GM19438 (cell line): ENCODE data around the gene C16orf74.

Experiments used
- ATAC-seq: cut with Tn5 transposase; IDR thresholded peaks from one replicate; pipeline ENCODE4 v1.9.1; 2021; ENCODE audit warnings: low read depth; ENCODE audit not compliant: unreplicated experiment

The C16orf74 gene

DNA sequence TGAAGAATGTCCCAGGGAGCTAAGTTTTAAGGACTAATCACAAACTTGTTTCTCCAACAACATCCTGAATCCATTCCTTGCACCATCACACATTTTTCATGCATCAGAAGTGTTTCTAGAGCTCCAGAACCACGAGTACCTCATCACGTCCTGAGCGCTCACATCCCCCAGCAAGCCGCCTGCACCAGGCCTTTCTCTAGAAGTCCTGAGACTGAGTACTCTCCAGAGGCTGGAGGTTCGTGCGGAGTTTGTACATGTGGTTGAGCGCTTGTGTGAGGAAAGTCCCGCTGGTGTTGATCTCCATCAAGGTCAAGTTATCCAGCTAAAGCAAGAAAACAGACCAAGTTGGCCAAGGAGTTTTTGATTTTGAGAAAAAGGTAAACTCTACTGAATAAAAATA lies 72.9 kb downstream of the C16orf74 start:
- ATAC-seq: no peak

DNA sequence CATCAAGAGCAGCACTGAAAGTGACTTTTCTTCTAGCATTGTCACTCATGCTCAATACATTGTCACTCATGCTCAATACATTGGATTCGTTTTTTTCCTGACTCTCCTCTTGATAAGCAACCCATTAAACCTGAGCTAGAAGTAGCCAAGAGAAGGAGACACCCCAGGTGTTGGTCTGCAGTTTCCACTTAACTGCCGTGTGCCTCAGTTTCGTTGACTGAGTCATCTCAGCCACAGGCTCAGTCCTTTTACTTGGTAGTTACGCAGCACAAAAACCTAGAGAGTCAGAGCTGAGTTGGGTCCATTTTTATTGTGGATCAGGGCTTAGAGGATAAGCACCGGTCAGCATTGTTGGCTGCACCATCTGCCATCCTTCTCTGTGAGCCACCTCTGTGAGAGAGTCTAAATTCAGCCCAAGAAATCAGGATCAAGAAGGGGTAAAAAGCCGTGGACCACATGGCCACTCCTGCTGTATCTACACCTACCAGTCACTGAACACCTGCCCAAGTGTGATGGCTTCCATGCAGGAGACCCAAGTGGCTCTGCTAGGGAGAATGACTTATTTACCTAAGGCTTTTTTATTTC lies 73.4 kb downstream of the C16orf74 start:
- ATAC-seq: no peak

DNA sequence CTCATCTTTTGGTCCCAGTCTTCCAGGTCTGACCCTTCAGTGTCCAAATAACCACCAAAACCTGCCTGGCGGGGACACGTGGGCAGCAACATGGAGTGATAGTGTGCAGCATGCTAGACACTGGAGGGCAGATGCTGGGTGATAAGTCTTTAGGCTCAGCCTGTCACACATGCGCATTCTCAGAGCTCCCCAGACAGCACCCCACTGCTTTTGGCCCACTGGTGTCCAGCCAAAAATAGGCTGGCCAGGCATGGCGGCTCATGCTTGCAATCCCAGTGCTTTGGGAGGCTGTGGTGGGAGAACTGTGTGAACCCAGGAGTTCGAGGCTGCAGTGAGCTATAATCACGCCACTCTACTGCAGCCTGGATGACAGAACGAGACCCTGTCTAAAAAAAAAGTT lies 74.4 kb downstream of the C16orf74 start:
- no peak for ATAC-seq

DNA sequence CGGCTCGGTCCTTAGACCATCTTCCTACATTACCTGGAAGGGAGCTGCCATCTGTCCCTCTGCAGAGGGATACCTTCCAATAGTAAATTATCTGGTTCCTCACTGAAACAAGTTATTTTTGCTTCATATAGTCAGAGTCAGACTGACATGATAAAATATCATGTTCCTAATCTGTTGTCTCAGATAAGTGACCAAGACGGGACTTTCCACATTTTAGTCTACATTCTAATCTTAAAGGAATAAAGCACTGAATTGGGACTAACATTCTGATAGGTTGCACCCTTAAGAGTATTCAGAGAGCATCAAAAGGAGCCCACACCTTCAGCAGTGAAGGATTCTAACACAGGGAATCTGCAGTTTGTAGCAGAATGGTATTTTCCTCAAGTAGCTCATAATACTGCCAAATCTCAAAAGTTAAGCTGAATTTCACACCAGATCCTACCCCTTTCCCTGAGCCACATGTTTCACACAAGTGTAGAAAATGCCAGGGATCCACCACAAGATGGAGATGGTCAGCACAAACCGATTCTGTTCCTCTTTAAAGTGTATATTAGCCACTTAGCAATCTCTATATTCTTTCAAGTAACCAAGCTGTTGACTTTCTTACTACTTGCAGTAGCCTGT lies 75.5 kb downstream of the C16orf74 start:
- ATAC-seq: no peak

DNA sequence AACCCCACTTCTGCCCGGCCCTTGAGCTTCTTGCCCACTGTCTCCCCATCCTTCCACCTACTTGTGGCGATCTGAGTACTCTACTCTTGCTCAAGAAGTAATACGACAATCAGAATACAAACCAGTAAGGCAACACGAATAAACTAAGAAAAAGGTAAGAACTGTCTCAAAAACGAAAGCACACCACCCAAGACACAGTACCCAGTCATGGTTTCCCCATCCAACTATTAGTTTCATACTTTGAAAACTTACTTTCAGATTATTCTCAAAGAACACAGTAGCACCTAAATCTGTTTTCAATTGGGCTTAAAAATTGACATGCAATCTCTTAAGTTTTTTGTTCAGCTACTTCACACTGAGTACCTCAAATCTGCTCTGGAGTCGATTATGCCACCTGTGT lies 76.1 kb downstream of the C16orf74 start:
- ATAC-seq: no peak

DNA sequence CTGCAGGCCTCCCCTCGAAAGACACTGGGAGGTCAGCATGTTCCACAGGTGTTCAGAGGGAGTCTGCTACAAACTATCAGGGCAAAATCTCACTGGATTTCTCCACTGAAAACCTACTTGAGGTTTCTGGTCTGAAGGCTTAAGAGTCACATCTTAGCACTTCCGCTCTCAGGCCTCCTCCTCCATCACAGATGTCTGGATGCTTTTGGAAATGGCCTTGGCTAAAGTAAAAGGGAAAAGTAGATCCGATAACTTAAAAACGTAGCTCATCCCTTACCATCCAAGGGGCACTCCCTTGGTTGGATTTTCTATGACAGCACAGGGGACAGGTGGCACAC lies 76.5 kb downstream of the C16orf74 start:
- no peak for ATAC-seq

DNA sequence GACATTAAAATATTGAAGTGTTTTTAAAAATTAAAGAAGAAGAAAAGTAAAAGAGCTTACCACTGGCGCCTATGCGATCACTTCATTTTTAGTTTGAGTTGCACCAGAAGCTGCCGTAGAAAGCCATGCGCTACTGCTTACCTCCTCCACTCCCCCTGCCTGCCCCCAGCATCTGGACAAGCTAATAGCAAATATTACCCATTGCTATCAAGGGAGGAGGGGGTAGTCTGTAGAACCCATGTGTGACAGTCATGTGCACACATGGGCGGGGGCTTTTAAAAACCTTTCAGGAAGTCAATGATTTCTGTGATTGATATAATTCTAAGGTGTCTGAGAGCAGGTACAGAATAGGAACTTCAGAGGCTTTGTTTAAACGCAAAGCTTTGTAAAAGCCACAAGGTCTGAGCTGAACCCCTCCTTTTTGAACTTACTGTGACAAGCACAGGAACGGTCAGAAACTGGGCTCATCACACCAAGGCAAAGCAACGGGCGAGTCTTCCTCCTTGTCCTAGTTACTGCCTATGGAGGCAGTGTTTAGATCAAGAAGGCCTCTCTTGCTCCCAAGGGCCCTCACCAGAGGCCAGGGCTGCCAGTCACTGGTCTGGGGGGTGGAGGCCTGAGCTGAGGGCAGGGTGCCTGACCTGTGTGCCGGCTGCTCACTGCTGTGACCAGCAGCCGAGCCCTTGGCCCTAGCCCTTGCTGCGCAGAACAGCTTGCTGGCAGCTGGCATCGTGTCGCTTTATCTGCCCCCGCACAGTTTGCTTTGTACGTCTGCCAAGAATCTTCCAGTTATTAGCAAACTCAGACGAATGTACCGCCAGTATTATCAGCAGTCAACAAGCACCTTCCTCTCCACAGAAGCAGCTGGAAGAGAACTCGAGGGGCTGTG lies 77.1 kb downstream of the C16orf74 start:
- no peak for ATAC-seq

DNA sequence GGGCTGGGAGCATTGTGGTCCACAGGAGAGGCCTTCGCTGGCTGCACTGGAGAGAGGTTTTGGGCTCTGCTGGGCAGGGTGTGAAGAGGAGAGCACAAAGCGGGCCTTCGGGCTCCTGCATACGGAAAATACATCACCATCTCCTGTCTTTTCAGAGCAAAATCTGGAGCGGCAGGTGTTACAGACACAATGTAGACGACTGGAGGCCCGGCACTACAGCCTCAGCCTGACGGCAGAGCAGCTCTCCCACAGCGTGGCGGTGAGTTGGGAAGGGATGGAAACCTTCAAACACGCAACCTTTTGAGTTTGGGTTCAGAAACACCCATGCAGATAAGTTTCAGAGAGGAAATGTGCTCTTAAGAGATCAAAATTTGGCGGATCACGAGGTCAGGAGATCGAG lies 80.1 kb downstream of the C16orf74 start:
- ATAC-seq: no peak

DNA sequence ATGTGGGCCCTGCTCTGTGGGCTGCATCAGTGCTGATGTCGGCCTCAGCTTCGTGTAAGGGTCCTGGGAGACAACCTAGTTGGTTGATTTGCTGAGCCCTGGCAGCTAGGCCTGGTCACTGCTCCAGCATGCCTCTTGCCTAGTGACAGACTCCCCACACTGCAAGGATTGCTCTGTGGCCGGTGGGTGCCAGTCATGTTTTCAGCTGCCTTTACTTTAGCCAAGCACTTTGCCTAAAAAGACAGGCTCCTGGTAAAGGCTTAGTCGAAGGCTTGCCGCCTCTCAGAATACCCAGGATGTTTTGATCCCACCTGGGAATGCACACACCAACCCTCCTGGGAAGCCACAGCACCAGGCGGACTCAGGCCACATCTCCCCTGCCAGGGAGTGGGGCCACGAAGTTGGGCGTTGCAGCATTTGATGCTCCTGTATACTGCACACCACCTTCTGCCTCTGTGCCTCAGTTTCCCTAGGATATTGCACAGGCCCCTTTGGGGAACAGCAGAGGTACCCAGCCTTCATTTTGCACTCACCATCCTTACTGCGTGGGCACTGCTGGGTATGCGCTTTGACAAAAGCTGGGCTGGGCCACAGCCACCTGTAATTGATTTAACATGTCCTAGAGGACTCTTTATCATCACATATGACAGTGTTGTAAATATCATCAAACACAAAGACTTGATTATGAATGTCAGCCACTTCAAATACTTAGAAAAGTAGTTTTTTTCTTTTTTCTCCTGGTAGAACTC lies 82.0 kb downstream of the C16orf74 start:
- ATAC-seq: no peak

DNA sequence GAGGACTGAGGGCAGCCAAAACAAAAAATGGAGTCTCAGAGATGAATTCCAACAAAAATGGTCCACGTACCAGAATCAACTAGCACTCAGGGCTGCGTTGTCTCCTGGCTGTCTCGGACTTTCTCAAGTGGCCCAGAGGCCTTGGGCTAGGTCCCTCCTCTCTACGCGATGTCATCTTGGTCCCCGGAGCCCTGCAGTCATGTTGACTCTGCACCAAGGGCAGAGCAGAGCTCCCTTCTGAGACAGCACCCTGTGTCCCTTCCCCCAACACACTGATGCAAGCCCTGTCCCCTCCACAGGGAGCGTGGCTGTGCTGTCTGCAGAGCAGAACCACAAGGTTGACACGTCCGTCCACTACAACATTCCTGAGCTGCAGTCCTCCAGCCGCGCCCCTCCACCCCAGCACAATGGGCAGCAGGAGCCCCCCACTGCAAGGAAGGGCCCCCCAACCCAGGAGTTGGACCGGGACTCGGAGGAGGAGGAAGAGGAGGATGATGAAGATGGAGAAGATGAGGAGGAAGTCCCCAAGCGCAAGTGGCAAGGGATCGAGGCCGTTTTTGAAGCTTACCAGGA lies 83.0 kb downstream of the C16orf74 start:
- ATAC-seq: no peak

DNA sequence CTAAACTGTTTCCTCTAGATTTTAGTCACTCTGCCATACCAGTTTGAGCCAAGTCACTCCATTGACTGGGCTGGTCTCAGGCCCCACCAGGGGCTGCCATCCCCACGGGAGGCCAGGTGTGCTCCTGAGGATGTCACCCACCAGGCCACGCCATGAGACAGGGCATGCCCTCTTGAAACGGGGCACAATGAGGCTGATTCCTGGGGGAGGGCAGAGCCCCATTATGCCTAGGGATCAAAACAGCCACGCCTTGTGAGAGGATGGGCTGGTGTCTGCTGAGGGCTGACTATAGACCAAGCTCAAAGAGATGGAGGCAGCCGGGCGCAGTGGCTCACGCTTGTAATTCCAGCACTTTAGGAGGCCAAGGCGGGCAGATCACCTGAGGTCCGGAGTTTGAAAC lies 83.6 kb downstream of the C16orf74 start:
- ATAC-seq: no peak

DNA sequence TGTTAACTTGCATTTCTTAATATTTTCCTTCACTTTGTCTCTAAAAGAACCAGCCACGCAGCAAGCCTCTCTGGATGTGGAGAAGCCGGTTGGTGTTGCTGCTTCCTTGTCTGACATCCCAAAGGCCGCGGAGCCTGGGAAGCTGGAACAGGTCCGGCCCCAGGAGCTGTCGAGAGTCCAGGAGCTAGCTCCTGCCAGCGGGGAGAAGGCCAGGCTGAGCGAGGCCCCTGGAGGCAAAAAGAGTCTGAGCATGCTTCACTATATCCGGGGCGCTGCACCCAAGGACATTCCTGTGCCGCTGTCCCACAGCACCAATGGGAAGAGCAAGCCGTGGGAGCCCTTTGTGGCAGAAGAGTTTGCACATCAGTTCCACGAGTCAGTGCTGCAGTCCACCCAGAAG lies 85.0 kb downstream of the C16orf74 start:
- no peak for ATAC-seq

DNA sequence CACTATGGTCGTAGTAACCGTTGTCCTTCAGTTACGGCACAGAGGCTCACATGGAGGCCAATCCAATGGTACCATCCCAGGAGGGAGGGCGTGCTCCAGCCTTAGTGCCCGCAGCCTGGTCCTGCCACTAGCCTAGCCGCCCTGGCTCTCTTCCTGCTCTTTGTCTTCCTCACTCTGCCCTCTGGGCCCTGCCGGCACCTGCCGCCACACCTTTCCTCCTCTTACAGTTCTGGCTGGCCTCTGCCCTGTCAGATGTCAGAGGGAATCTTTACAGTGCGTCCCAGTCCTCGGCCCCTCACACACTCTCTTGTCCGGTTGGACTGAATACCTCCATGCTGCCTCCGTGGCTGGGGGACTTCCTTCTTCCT lies 85.5 kb downstream of the C16orf74 start:
- no peak for ATAC-seq

DNA sequence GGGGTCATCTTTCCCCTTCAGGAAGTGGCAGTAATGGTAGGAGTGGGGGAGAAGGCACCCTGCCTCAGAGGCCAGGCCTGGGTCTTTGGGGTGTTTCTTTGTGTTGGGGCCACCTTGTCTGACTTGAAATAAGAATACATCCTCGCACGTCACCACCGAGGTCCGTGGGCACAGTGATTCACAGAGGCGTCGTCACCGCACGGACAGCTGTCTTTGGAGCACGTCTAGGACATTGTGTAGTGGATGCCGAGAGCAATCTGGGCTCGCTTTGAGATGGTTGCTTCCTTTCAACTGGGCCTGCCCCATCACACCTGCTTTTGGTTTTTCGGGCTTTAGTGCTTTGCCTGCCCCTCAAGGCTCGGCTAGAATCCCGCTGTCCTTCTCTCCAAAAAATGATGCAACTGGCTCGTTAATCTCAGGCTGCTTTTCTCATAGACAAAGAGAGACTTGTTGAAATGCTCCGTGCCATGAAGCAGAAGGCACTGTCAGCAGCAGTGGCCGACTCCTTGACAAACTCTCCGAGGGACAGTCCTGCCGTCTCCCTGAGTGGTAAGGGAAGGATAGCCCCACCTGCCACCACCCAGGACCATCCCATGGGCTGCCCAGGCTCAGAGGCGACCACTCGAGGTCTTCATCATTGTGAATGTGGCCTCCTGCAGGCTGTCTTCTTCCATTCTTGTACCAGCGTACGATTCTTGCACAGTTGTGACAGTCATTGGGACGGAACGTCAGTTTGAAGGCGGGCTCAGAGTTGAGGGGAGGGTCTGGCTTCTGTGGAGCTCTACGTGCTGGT lies 86.1 kb downstream of the C16orf74 start:
- no peak for ATAC-seq

DNA sequence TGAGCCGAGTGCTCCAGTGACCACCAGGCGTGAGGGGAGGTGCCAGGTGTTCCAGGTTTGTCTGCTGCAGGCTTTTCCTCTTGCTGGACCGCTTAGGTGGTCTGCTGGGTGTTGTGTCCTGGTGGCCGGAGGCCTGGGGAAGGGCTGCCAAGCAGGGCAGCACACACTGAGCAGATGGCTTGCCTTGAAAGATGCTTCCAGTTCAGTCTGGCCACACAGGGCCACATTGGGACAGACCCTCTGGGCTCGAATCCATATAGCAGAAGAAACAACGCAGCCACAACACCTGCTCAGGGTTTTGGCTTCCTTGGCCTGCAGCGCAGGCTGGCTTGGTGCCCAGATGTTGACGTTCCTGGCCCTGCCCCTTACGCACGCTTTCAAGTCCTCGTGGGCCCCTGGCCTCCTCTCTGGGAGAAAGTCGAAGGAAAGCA lies 87.0 kb downstream of the C16orf74 start:
- ATAC-seq: no peak

DNA sequence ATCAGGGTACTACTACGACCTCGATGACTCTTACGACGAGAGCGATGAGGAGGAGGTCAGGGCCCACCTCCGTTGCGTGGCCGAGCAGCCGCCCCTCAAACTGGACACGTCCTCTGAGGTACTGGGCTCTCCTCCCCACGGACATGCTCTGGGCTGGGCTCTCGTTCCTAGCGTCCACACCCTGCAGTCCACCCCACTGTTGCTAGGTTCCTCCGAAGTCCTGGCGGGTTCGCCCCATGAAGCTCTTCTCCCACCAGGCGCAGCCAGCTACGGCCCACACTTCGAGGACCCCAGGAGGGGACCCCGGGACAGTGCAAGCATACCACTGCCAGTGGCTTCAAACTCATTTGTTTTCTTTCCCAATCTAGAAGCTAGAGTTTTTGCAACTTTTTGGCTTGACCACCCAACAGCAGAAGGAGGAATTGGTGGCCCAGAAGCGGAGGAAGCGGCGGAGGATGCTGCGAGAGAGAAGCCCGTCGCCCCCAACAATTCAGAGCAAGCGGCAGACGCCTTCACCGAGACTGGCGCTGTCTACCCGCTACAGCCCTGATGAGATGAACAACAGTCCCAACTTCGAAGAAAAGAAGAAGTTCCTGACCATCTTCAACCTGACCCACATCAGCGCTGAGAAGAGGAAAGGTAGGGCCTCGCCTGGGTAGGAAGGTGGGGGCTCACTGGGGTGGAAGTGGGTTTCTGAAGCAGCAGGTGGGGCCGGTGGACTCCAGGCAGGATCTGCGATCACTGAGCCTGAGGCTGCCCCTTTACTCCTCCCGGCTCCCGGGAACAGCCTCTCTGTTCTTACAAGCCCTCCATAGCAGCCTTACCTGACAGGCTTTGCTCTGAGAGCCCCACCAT lies 87.7 kb downstream of the C16orf74 start:
- ATAC-seq: no peak

DNA sequence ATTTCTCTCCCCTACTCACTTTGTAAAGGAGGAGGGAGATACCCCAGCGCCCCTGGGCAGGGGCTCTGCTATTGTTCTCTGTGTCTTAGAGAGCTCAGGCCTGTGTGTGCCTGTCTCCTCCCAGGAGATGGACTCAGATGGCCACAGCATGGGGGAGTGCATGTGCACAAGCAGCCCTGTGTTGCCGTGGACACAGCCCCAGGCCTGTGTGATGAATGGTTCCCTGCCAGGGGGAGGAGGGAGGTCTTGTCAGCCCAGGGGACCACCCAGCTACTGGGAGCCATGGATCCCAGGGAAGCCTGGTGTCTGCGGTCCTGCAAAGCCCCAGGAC lies 88.4 kb downstream of the C16orf74 start:
- no peak for ATAC-seq

DNA sequence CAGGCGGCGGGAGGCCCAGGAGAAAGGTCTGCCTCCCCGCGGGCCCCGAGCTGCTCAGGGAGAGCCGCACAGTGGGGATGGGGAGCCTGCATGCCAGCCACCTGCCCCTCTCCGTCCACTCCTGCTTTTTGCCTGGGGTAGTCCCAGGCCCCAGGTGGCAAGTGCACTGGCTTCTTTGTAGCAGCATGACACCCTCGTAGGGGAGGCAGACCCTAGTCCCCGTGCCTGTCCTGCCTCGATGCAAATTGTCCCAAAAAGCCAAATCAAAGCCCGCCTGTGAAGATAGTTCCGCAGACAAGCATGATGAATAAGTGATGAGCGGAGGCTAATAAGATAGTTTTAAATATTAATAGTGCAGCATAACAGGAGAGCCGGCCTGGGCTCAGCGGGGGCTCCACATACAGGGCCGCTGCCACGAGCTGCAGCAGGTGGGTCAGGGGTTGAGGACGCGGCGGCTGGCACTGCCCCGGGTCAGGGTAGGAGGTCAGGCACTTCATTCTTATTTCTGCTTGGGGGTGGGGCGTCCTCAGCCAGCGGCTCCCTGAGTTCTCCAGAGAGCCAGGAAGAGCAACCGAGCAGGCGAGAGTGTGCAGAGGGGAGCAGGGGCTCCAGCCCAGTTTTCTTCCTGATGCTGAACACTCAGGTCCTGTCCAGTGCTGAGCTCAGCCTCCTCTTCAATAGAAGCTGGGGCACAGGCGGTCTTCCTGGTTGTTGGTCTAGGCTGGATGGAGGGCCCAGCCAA lies 89.0 kb downstream of the C16orf74 start:
- ATAC-seq: no peak
